SJCRH30 (cell line): ENCODE results near the gene PPP2R2C. TPM values are rescaled to one million over a fixed set of nuclear protein-coding genes. Genes with fewer than 3 reads are reported as not detected.

Source experiments
- DNase-seq, 2 experiments: peaks; one replicate each; pipeline ENCODE4 v3.0.0-alpha.2; 2015 to 2020
- H3K27ac ChIP-seq: fragments of 250-450 bp; sonication (Bioruptor Pico); 2 replicates; pipeline ENCODE4 v1.5.1; 2020; ENCODE audit warnings: mild to moderate bottlenecking, moderate library complexity
- H3K27me3 ChIP-seq: fragments of 250-450 bp; sonication (Bioruptor Pico); 2 replicates; pipeline ENCODE4 v1.5.1; 2020; ENCODE audit warnings: mild to moderate bottlenecking, moderate library complexity
- H3K36me3 ChIP-seq: fragments of 250-450 bp; sonication (Bioruptor Pico); 2 replicates; pipeline ENCODE4 v1.5.1; 2020; ENCODE audit warnings: mild to moderate bottlenecking, moderate library complexity
- H3K4me1 ChIP-seq: fragments of 250-450 bp; sonication (Bioruptor Pico); 2 replicates; pipeline ENCODE4 v1.5.1; 2020; ENCODE audit warnings: mild to moderate bottlenecking, moderate library complexity
- H3K4me3 ChIP-seq: fragments of 250-450 bp; sonication (Bioruptor Pico); 2 replicates; pipeline ENCODE4 v1.5.1; 2020; ENCODE audit warnings: mild to moderate bottlenecking, moderate library complexity
- H3K9me3 ChIP-seq: fragments of 250-450 bp; sonication (Bioruptor Pico); replicated peaks from 2 replicates; pipeline ENCODE4 v1.5.1; 2020; ENCODE audit warnings: mild to moderate bottlenecking, moderate library complexity
- total RNA-seq: library from RNA; depleted of rRNA; stranded (reverse); fragments of >200 nt; shearing (Covaris generic); gene quantifications from 2 replicates; pipeline ENCODE4 v1.2.3, GENCODE V29; 2014; rRNA removed

PPP2R2C gene
- total RNA-seq, 1 experiment from 2014 or later, result not detected

- no peak for DNase-seq
- Histone ChIP-seq H3K4me3 (no peak overlapping the region), H3K9me3 (no peaks in the 10 kb centered on the region), H3K4me1 (peaks cover 21% of the 10 kb centered on the region), H3K27me3 (no peaks in the 10 kb centered on the region), H3K36me3 (no peaks in the 10 kb centered on the region), H3K27ac (no peak overlapping the region)
These were observed 201.2 kb downstream of the PPP2R2C start for GRCh38 chr4:6271206-6271605.

- Histone ChIP-seq H3K36me3 (no peaks in the 10 kb centered on the region), H3K27ac (no peak overlapping the region), H3K9me3 (no peaks in the 10 kb centered on the region), H3K4me1 (peaks cover 21% of the 10 kb centered on the region), H3K4me3 (peak overlapping the region; percentile 95), H3K27me3 (no peaks in the 10 kb centered on the region)
- no peak for DNase-seq
These were observed 201.7 kb downstream of the PPP2R2C start for GRCh38 chr4:6270636-6271121.

Other genes with a start within 250 kb of the PPP2R2C start
- 14.6 and 15.6 TPM in 2 replicates for gene WFS1, start 202.8 kb downstream of the PPP2R2C start, total RNA-seq
- 8.9 and 9.1 TPM in 2 replicates for gene MAN2B2, start 102.6 kb upstream of the PPP2R2C start, total RNA-seq
- 306 and 313 TPM in 2 replicates for gene MRFAP1, start 168.1 kb upstream of the PPP2R2C start, total RNA-seq
- 0.13 and 0.18 TPM in 2 replicates for gene S100P, start 221.3 kb upstream of the PPP2R2C start, total RNA-seq
- gene MRFAP1L1, start 237.3 kb upstream of the PPP2R2C start, total RNA-seq, result 88.4 and 88.7 TPM in 2 replicates
- 17.2 and 18.2 TPM in 2 replicates for gene BLOC1S4, start 243.6 kb upstream of the PPP2R2C start, total RNA-seq